ENCODE measurements around the gene CMIP. TPM values are rescaled to one million over a fixed set of nuclear protein-coding genes. Genes with fewer than 3 reads are reported as not detected.
A peak's percentile ranks its signal among the peaks of the same experiment; 100 is the strongest.

Gene CMIP
- total and polyA plus RNA-seq, 7 donors, result 1.4 to 8.9 (median 4.1) TPM

DNA sequence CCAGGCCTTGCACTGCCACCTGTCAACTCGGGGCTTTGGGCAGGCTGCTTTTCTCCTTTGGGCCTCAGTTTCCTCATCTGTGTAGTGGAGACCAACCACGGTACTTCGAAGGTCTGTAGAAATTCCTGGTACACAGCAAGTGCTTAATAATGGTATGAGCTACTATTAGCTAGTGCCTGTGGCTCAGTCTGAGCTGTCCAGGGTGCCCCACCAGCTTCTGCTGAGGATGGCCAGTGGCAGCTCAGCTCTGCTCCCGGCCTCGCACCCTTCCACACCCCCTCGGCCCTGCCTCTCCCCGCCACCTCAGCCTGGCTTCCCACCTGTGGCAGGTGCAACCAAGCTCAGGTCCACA is 308.2 kb downstream of the CMIP start:
- Histone ChIP-seq H3K4me1 (no peaks in the 10 kb centered on the region), H3K27me3 (ENCODE audit: insufficient read depth in 3 of 3, low read length in 2 of 3) (no peaks in the 10 kb centered on the region), H3K4me3 (no peak overlapping the region), H3K27ac (no peak overlapping the region), H3K36me3 (ENCODE audit: insufficient read depth in 1 of 2, low read depth in 1 of 2) (no peaks in the 10 kb centered on the region), H3K9me3 (no peaks in the 10 kb centered on the region)
- ATAC-seq (no peak), DNase-seq (no peak)
- intact Hi-C loops (cut with DNase I), result no loop called here
- no peak for TF ChIP-seq CTCF (IDR thresholded peaks at IDR 0.05)
- WGBS, 3 donors, result 90 to 95% (median 91%) methylated on average over 7 of the region's 7 CpGs

DNA sequence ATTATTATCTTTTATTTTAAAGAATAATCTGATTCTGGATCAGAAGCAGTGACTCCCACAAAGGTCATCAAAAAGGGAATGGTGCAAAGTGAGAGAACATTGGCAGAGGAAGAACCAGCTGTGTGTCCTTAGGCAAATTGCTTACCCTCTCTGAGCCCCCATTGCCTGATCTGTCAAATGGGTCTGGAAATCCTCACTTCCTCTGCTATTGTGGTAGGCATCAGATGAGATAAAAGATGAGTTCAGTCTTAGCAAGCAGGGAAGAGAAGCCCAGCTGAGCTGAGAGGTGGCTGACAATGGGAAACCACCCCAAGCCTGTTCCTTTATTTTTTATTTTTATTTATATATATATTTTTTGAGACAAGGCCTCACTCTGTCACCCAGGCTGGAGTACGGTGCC is 310.2 kb downstream of the CMIP start:
- Histone ChIP-seq H3K36me3 (ENCODE audit: insufficient read depth in 1 of 2, low read depth in 1 of 2) (no peaks in the 10 kb centered on the region), H3K9me3 (no peaks in the 10 kb centered on the region), H3K4me3 (no peak overlapping the region), H3K27ac (no peak overlapping the region), H3K4me1 (no peaks in the 10 kb centered on the region), H3K27me3 (ENCODE audit: insufficient read depth in 3 of 3, low read length in 2 of 3) (no peaks in the 10 kb centered on the region)
- ATAC-seq (no peak), DNase-seq (no peak)
- TF ChIP-seq CTCF (IDR thresholded peaks at IDR 0.05), result no peak
- WGBS, 3 donors, result 88 to 100% (median 100%) methylated on average over 1 of the region's 1 CpG
- intact Hi-C loops (cut with DNase I), result no loop called here

DNA sequence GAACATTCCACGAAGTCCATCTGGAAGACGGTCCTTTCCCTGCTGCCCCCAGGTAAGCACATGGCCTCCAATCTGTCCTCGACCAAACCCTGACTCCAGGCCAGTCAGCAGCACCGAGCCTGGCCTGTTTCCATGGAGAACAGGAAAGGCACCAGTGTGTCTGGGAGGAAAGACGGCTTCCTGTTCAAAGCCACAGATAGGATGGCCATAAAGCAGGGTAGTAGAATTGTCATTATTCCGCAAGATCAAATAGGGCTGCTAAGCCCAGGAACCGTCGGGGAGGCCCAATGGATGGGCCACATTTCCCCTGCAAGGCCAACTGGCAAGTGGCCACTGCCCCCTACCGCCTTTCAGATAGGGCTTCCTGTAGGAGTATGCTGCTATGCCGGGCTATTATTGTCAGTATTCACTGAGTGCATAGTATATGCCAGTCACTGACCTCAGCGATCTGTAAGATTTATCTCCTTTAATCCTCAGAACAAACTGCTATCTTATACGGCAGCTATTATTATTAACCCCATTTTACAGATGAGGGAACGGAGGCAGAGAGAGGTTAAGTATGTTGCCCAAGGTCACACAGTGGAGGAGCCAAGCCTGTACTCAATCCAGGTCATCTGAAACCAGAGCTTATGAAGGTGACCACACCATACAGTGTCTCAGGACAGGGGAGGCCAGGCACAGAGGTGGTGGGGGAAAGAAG is 311.5 kb downstream of the CMIP start:
- ATAC-seq, result no peak
- 45 to 49% (median 49%) methylated on average over 13 of the region's 13 CpGs for WGBS, 3 donors
- intact Hi-C loops (cut with DNase I), result no loop called here
- no peak overlapping the region for H3K4me3 ChIP-seq
- H3K36me3 ChIP-seq (ENCODE audit: insufficient read depth in 1 of 2, low read depth in 1 of 2), result no peaks in the 10 kb centered on the region
- H3K27me3 ChIP-seq (ENCODE audit: insufficient read depth in 3 of 3, low read length in 2 of 3), result no peaks in the 10 kb centered on the region
- no peak overlapping the region for H3K27ac ChIP-seq
- TF ChIP-seq CTCF (IDR thresholded peaks at IDR 0.05), result no peak
- peak in 1 of 2 donors; percentile 53 for DNase-seq
- no peaks in the 10 kb centered on the region for H3K4me1 ChIP-seq
- no peaks in the 10 kb centered on the region for H3K9me3 ChIP-seq

GRCh38 chr16:81756615-81757356 is 312.2 kb downstream of the CMIP start:
- ATAC-seq (no peak), DNase-seq (no peak)
- H3K4me1 ChIP-seq, result no peaks in the 10 kb centered on the region
- no peak overlapping the region for H3K4me3 ChIP-seq
- no peak for TF ChIP-seq CTCF (IDR thresholded peaks at IDR 0.05)
- H3K27ac ChIP-seq, result no peak overlapping the region
- H3K36me3 ChIP-seq (ENCODE audit: insufficient read depth in 1 of 2, low read depth in 1 of 2), result no peaks in the 10 kb centered on the region
- H3K27me3 ChIP-seq (ENCODE audit: insufficient read depth in 3 of 3, low read length in 2 of 3), result peaks cover 0 to 1% (median 0%) of the 10 kb centered on the region in 3 donors
- 71 to 79% (median 71%) methylated on average over 9 of the region's 9 CpGs for WGBS, 3 donors
- intact Hi-C loops (cut with DNase I), result no loop called here
- no peaks in the 10 kb centered on the region for H3K9me3 ChIP-seq
